ENCODE measurements around the gene KCNC3.

GRCh38 chr19:50317115-50317514 is 12.1 kb downstream of the KCNC3 start:
- TF ChIP-seq, protein P1, sequence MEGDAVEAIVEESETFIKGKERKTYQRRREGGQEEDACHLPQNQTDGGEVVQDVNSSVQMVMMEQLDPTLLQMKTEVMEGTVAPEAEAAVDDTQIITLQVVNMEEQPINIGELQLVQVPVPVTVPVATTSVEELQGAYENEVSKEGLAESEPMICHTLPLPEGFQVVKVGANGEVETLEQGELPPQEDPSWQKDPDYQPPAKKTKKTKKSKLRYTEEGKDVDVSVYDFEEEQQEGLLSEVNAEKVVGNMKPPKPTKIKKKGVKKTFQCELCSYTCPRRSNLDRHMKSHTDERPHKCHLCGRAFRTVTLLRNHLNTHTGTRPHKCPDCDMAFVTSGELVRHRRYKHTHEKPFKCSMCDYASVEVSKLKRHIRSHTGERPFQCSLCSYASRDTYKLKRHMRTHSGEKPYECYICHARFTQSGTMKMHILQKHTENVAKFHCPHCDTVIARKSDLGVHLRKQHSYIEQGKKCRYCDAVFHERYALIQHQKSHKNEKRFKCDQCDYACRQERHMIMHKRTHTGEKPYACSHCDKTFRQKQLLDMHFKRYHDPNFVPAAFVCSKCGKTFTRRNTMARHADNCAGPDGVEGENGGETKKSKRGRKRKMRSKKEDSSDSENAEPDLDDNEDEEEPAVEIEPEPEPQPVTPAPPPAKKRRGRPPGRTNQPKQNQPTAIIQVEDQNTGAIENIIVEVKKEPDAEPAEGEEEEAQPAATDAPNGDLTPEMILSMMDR (IDR thresholded peaks at IDR 0.05) = no peak
- TF ChIP-seq POLR2AphosphoS5 (IDR thresholded peaks at IDR 0.05) = no peak
- no peak for TF ChIP-seq POLR2A (IDR thresholded peaks at IDR 0.05; ENCODE audit: low read depth)
